ENCODE results near the gene PSD2. TPM values are rescaled to one million over a fixed set of nuclear protein-coding genes. Genes with fewer than 3 reads are reported as not detected.

PSD2 gene
- total RNA-seq, 1 donor from 2014 or later, result not detected

- ATAC-seq (ENCODE audit: low read depth), result no peak
- no peak for DNase-seq
- Mint-ChIP-seq H3K36me3 (ENCODE audit: low read depth) (no peaks in the 10 kb centered on the region), H3K4me3 (peak overlapping the region; percentile 84), H3K27ac (peak overlapping the region; percentile 54), H3K27me3 (peaks cover 4% of the 10 kb centered on the region), H3K9me3 (no peaks in the 10 kb centered on the region), H3K4me1 (peaks cover 14% of the 10 kb centered on the region)
- no peak for TF ChIP-seq CTCF (IDR thresholded peaks at IDR 0.05)
- POLR2A ChIA-PET, result interaction anchor here (1.8 kb wide), 1 partner anchor 200 kb away, joined by 4 read pairs; no protein-coding TSS in a partner anchor
- intact Hi-C loops (cut with micrococcal nuclease), result loop anchor here (5.0 to 10.0 kb wide), 4 partner anchors 118 to 865 kb away; no protein-coding TSS in a partner anchor
- CTCF ChIA-PET, result interaction anchor here (1.2 to 1.7 kb wide), 2 partner anchors 62 to 119 kb away, joined by 3 to 5 read pairs; no protein-coding TSS in a partner anchor
Observed at GRCh38 chr5:139849501-139849900, 53.9 kb downstream of the PSD2 start.

GRCh38 chr5:139849942-139850341 lies 54.3 kb downstream of the PSD2 start:
- Mint-ChIP-seq H3K27ac (peak overlapping the region; percentile 54), H3K36me3 (ENCODE audit: low read depth) (no peaks in the 10 kb centered on the region), H3K9me3 (no peaks in the 10 kb centered on the region), H3K4me3 (peak overlapping the region; percentile 84), H3K27me3 (peaks cover 2% of the 10 kb centered on the region), H3K4me1 (peaks cover 12% of the 10 kb centered on the region)
- CTCF ChIA-PET, result interaction anchor here (1.7 kb wide), 1 partner anchor 63 kb away, joined by 5 read pairs; no protein-coding TSS in a partner anchor
- POLR2A ChIA-PET, result interaction anchor here (1.8 kb wide), 1 partner anchor 200 kb away, joined by 4 read pairs; no protein-coding TSS in a partner anchor
- ATAC-seq (ENCODE audit: low read depth), result no peak
- intact Hi-C loops (cut with micrococcal nuclease), result loop anchor here (5.0 to 10.0 kb wide), 4 partner anchors 117 to 865 kb away; no protein-coding TSS in a partner anchor
- no peak for DNase-seq
- no peak for TF ChIP-seq CTCF (IDR thresholded peaks at IDR 0.05)

GRCh38 chr5:139850423-139851016 lies 54.9 kb downstream of the PSD2 start:
- ATAC-seq (ENCODE audit: low read depth), result no peak
- no peaks in the 10 kb centered on the region for H3K9me3 Mint-ChIP-seq
- CTCF ChIA-PET, result interaction anchor here (1.7 kb wide), 1 partner anchor 63 kb away, joined by 5 read pairs; no protein-coding TSS in a partner anchor
- no peaks in the 10 kb centered on the region for H3K27me3 Mint-ChIP-seq
- POLR2A ChIA-PET, result no interaction called here
- intact Hi-C loops (cut with micrococcal nuclease), result no loop called here
- H3K36me3 Mint-ChIP-seq (ENCODE audit: low read depth), result no peaks in the 10 kb centered on the region
- no peak overlapping the region for H3K27ac Mint-ChIP-seq
- H3K4me1 Mint-ChIP-seq, result peaks cover 12% of the 10 kb centered on the region
- DNase-seq, result no peak
- TF ChIP-seq CTCF (IDR thresholded peaks at IDR 0.05), result no peak
- H3K4me3 Mint-ChIP-seq, result no peak overlapping the region

GRCh38 chr5:139851558-139851957 lies 56.0 kb downstream of the PSD2 start:
- TF ChIP-seq CTCF (IDR thresholded peaks at IDR 0.05), result no peak
- Mint-ChIP-seq H3K4me1 (peaks cover 12% of the 10 kb centered on the region), H3K27ac (no peak overlapping the region), H3K9me3 (no peaks in the 10 kb centered on the region), H3K27me3 (no peaks in the 10 kb centered on the region), H3K36me3 (ENCODE audit: low read depth) (no peaks in the 10 kb centered on the region), H3K4me3 (no peak overlapping the region)
- DNase-seq (no peak), ATAC-seq (ENCODE audit: low read depth) (no peak)
- intact Hi-C loops (cut with micrococcal nuclease), result no loop called here
- ChIA-PET POLR2A (no interaction called here), CTCF (interaction anchor here (1.9 kb wide), 1 partner anchor 10 kb away, joined by 6 read pairs; no protein-coding TSS in a partner anchor)

- ChIA-PET POLR2A (no interaction called here), CTCF (interaction anchor here (0.7 to 1.9 kb wide), 5 partner anchors 9 to 511 kb away, joined by 3 to 6 read pairs (median 3); no protein-coding TSS in a partner anchor)
- Mint-ChIP-seq H3K27me3 (no peaks in the 10 kb centered on the region), H3K36me3 (ENCODE audit: low read depth) (no peaks in the 10 kb centered on the region), H3K4me3 (no peak overlapping the region), H3K9me3 (no peaks in the 10 kb centered on the region), H3K27ac (no peak overlapping the region), H3K4me1 (peaks cover 4% of the 10 kb centered on the region)
- no peak for TF ChIP-seq CTCF (IDR thresholded peaks at IDR 0.05)
- intact Hi-C loops (cut with micrococcal nuclease), result no loop called here
- DNase-seq (no peak), ATAC-seq (ENCODE audit: low read depth) (no peak)
Observed at GRCh38 chr5:139852696-139853095, 57.1 kb downstream of the PSD2 start.

Data from activated B cell treated with CpG ODN at 0.5 μM for 24 hours (primary cell).